ENCODE measurements around the gene WNT9B. TPM values are rescaled to one million over a fixed set of nuclear protein-coding genes. Genes with fewer than 3 reads are reported as not detected.

The WNT9B gene
- total RNA-seq, 2 experiments from 2014 or later, result not detected

DNA sequence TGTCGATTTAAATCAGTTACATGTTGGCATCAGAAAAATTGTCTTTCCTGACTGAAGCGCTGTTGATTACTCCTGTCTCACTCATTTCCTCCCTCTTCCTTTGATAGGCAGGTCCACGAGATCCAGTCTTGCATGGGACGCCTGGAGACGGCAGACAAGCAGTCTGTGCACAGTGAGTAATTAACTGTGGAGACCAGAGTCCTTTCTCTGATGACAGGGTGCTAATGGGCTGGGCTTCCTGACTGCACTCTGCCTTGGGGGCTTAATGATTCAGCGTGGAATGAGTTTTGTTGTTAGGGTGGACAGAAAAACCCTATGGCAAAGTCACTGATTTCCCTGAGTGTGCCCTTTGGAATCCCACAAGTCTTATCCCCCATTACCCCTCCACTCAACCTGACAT lies 78.0 kb downstream of the WNT9B start:
- no peak for TF ChIP-seq CTCF (IDR thresholded peaks at IDR 0.05)
- Mint-ChIP-seq H3K4me3 (no peak overlapping the region), H3K36me3 (ENCODE audit: low read depth) (peaks cover 63% of the 10 kb centered on the region), H3K27ac (no peak overlapping the region), H3K4me1 (ENCODE audit: low read depth) (peaks cover 49% of the 10 kb centered on the region), H3K9me3 (no peaks in the 10 kb centered on the region), H3K27me3 (no peaks in the 10 kb centered on the region)
- no peaks in the 10 kb centered on the region for H3K9me3 ChIP-seq (ENCODE audit: control insufficient read depth in 1 of 2, insufficient read depth in 1 of 2, low read length in 2 of 2)
- no peak overlapping the region for H3K27ac ChIP-seq (ENCODE audit: low read depth in 1 of 2, low read length in 2 of 2)
- no peaks in the 10 kb centered on the region for H3K27me3 ChIP-seq (ENCODE audit: control insufficient read depth in 1 of 2, insufficient read depth in 2 of 2, low read length in 2 of 2)
- H3K4me1 ChIP-seq (ENCODE audit: insufficient read depth, low read length), result peaks cover 14% of the 10 kb centered on the region
- ATAC-seq (ENCODE audit: poor library complexity), result no peak
- no peak for DNase-seq
- ChIA-PET CTCF (no interaction called here), POLR2A (no interaction called here)
- peaks cover 52% of the 10 kb centered on the region for H3K36me3 ChIP-seq (ENCODE audit: insufficient read depth, low read length)
- no peak overlapping the region for H3K4me3 ChIP-seq (ENCODE audit: low read length)
- intact Hi-C loops (cut with DNase I, micrococcal nuclease), result loop anchor here in 1 of 2 experiments (10.0 kb wide), 1 partner anchor 135 kb away; no protein-coding TSS in a partner anchor

DNA sequence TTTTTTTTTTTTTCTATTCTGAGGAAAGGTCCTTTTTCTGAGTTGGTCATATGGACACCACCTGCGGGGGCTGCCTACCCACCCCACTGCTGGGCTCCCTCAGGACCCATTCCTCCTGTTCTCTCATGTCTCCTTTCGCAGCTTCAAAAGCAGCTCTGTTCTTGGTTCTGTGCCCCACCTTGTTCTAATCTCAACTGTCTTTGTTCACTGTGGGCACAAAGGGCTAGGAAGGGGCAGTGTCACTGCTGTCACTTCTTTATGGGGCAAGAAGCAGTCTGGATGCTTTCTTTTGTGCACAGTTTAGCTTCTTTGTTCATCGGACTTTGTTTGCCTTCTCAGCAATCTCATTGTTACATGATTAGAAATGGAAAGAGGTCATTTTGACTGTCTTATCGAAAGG lies 78.7 kb downstream of the WNT9B start:
- TF ChIP-seq CTCF (IDR thresholded peaks at IDR 0.05), result no peak
- intact Hi-C loops (cut with DNase I, micrococcal nuclease), result no loop called here
- POLR2A ChIA-PET, result no interaction called here
- H3K36me3 ChIP-seq (ENCODE audit: insufficient read depth, low read length), result peaks cover 58% of the 10 kb centered on the region
- H3K4me3 Mint-ChIP-seq, result no peak overlapping the region
- H3K36me3 Mint-ChIP-seq (ENCODE audit: low read depth), result peaks cover 70% of the 10 kb centered on the region
- no peak overlapping the region for H3K27ac ChIP-seq (ENCODE audit: low read depth in 1 of 2, low read length in 2 of 2)
- no peak overlapping the region for H3K4me3 ChIP-seq (ENCODE audit: low read length)
- H3K9me3 Mint-ChIP-seq, result no peaks in the 10 kb centered on the region
- CTCF ChIA-PET, result interaction anchor here (0.6 to 1.2 kb wide), 2 partner anchors 11 to 239 kb away, joined by 3 read pairs; no protein-coding TSS in a partner anchor
- ATAC-seq (ENCODE audit: poor library complexity) (no peak), DNase-seq (no peak)
- peaks cover 43% of the 10 kb centered on the region for H3K4me1 Mint-ChIP-seq (ENCODE audit: low read depth)
- H3K27me3 ChIP-seq (ENCODE audit: control insufficient read depth in 1 of 2, insufficient read depth in 2 of 2, low read length in 2 of 2), result no peaks in the 10 kb centered on the region
- H3K27ac Mint-ChIP-seq, result no peak overlapping the region
- no peaks in the 10 kb centered on the region for H3K9me3 ChIP-seq (ENCODE audit: control insufficient read depth in 1 of 2, insufficient read depth in 1 of 2, low read length in 2 of 2)
- peaks cover 11% of the 10 kb centered on the region for H3K4me1 ChIP-seq (ENCODE audit: insufficient read depth, low read length)
- no peaks in the 10 kb centered on the region for H3K27me3 Mint-ChIP-seq

DNA sequence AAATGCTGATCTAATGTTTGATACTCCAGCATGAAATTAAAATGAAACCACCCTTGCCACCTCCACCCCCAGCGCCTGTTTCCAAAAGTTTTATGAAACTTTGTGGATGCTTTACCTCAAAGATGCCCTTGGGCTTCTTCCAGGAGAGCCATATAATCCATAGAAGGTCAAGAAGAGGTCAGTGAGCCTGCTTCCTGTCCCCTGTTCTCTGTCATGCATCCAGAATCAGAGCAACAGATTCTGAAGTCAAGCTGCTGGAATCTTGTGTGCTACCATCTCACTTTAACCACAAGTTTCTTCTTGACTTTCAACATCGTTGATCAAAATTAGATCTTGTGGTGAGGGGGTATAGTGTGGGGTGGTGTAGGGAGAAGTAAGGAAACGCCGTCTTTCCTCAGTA lies 80.2 kb downstream of the WNT9B start:
- Histone ChIP-seq H3K36me3 (ENCODE audit: insufficient read depth, low read length) (peaks cover 70% of the 10 kb centered on the region), H3K27me3 (ENCODE audit: control insufficient read depth in 1 of 2, insufficient read depth in 2 of 2, low read length in 2 of 2) (no peaks in the 10 kb centered on the region), H3K27ac (ENCODE audit: low read depth in 1 of 2, low read length in 2 of 2) (no peak overlapping the region), H3K4me3 (ENCODE audit: low read length) (no peak overlapping the region), H3K9me3 (ENCODE audit: control insufficient read depth in 1 of 2, insufficient read depth in 1 of 2, low read length in 2 of 2) (no peaks in the 10 kb centered on the region), H3K4me1 (ENCODE audit: insufficient read depth, low read length) (peaks cover 7% of the 10 kb centered on the region)
- DNase-seq (no peak), ATAC-seq (ENCODE audit: poor library complexity) (no peak)
- ChIA-PET POLR2A (no interaction called here), CTCF (no interaction called here)
- no peak for TF ChIP-seq CTCF (IDR thresholded peaks at IDR 0.05)
- intact Hi-C loops (cut with DNase I, micrococcal nuclease), result no loop called here
- no peak overlapping the region for H3K4me3 Mint-ChIP-seq
- peaks cover 85% of the 10 kb centered on the region for H3K36me3 Mint-ChIP-seq (ENCODE audit: low read depth)
- peaks cover 28% of the 10 kb centered on the region for H3K4me1 Mint-ChIP-seq (ENCODE audit: low read depth)
- H3K27ac Mint-ChIP-seq, result no peak overlapping the region
- no peaks in the 10 kb centered on the region for H3K9me3 Mint-ChIP-seq
- no peaks in the 10 kb centered on the region for H3K27me3 Mint-ChIP-seq

Measured in CD4-positive, alpha-beta T cell (primary cell).